Lower lobe of right lung (tissue), 2 donors: Measurements from ENCODE around the gene PCAT7. TPM values are rescaled to one million over a fixed set of nuclear protein-coding genes. Genes with fewer than 3 reads are reported as not detected.
"Not testable (repeated sequence)": the region's sequence is repeated elsewhere in the genome, so short reads cannot be mapped to it uniquely, and the experiment has no call there.

Experiments used
- ATAC-seq, 2 donors: fragments of 200-7000 bp; cut with Tn5 transposase; one replicate each; pipeline ENCODE4 v1.9.1; 2020 to 2022; ENCODE audit warnings: mild to moderate bottlenecking in 2 of 2, moderate library complexity in 2 of 2
- DNase-seq: peaks from one replicate; pipeline ENCODE4 v3.0.0-alpha.2; 2020
- H3K27ac ChIP-seq: fragments of 200-600 bp; one replicate; pipeline ENCODE4 v1.8.0; 2022
- H3K27me3 ChIP-seq: fragments of 200-600 bp; one replicate; pipeline ENCODE4 v1.8.0; 2022; ENCODE audit warnings: low read depth
- H3K36me3 ChIP-seq: fragments of 200-600 bp; one replicate; pipeline ENCODE4 v1.8.0; 2022; ENCODE audit warnings: mild to moderate bottlenecking
- H3K4me1 ChIP-seq: fragments of 200-600 bp; one replicate; pipeline ENCODE4 v1.8.0; 2022
- H3K4me3 ChIP-seq: fragments of 200-600 bp; one replicate; pipeline ENCODE4 v1.8.0; 2022; ENCODE audit warnings: mild to moderate bottlenecking
- H3K9me3 ChIP-seq: fragments of 200-600 bp; one replicate; pipeline ENCODE4 v1.8.0; 2022
- intact Hi-C: fragments of 100-400 bp; cut with DNase I; formaldehyde crosslinking; loops from one replicate; pipeline ENCODE4 v1.11.0; 2022
- total RNA-seq: library from RNA; stranded (reverse); fragmentation: NEBNext Ultra II Directional; extraction: Animal tissue kit (Norgen Biotek cat#: 25700); gene quantifications from one replicate; pipeline ENCODE4 v1.2.1, GENCODE V29; 2021
- TF ChIP-seq, protein P1 (sequence below): fragments of 200-600 bp; IDR thresholded peaks from one replicate; pipeline ENCODE4 v1.8.0; 2022; ENCODE audit warnings: antibody characterized with exemption, mild to moderate bottlenecking
- donor health status: DM: no; HTN: yes; CAD: no; lungs with severe emphysema.

PCAT7 gene
- total RNA-seq, 1 donor from 2014 or later, result 0.30 TPM

DNA sequence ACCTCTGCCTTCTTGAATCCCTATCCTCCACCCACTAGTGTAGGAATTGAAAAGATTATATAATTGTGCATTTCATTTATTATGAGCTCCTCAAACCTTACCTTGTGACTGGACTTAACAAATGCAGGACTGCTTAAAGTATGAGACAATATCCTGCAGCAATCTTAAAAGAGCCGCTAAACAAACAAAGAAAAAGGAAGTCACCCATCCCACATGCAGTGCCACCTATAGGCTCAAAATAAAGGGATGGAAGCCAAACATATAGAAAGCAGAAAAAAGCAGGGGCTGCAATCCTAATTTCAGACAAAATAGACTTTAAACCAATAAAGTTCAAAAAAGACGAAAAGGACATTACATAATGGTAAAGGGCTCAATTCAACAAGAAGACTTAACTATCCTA is 8.7 kb downstream of the PCAT7 start:
- no peak for DNase-seq
- no peaks in the 10 kb centered on the region for H3K27me3 ChIP-seq
- intact Hi-C loops, result no loop called here
- TF ChIP-seq, protein P1, sequence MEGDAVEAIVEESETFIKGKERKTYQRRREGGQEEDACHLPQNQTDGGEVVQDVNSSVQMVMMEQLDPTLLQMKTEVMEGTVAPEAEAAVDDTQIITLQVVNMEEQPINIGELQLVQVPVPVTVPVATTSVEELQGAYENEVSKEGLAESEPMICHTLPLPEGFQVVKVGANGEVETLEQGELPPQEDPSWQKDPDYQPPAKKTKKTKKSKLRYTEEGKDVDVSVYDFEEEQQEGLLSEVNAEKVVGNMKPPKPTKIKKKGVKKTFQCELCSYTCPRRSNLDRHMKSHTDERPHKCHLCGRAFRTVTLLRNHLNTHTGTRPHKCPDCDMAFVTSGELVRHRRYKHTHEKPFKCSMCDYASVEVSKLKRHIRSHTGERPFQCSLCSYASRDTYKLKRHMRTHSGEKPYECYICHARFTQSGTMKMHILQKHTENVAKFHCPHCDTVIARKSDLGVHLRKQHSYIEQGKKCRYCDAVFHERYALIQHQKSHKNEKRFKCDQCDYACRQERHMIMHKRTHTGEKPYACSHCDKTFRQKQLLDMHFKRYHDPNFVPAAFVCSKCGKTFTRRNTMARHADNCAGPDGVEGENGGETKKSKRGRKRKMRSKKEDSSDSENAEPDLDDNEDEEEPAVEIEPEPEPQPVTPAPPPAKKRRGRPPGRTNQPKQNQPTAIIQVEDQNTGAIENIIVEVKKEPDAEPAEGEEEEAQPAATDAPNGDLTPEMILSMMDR, result no peak
- H3K27ac ChIP-seq, result no peak overlapping the region
- no peaks in the 10 kb centered on the region for H3K4me1 ChIP-seq
- H3K4me3 ChIP-seq, result no peak overlapping the region
- H3K9me3 ChIP-seq, result no peaks in the 10 kb centered on the region
- H3K36me3 ChIP-seq, result no peaks in the 10 kb centered on the region
- no peak for ATAC-seq

DNA sequence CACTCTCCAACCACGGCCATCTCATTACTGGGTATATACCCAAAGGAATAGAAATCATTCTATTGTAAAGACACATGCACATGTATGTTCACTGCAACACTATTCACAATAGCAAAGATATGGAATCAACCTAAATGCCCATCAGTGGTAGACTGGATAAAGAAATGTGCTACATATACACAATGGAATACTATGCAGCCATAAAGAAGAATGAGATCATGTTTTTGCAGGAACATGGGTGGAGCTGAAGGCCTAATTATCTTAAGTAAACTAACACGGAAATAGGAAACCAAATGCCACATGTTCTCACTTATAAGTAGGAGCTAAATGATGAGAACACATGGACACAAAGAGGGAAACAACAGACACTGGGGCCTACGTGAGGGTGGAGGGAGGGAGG is 9.4 kb downstream of the PCAT7 start:
- intact Hi-C loops, ATAC-seq, H3K27me3 ChIP-seq, H3K4me3 ChIP-seq, H3K36me3 ChIP-seq, H3K27ac ChIP-seq, DNase-seq, H3K4me1 ChIP-seq, H3K9me3 ChIP-seq: not testable (repeated sequence)

DNA sequence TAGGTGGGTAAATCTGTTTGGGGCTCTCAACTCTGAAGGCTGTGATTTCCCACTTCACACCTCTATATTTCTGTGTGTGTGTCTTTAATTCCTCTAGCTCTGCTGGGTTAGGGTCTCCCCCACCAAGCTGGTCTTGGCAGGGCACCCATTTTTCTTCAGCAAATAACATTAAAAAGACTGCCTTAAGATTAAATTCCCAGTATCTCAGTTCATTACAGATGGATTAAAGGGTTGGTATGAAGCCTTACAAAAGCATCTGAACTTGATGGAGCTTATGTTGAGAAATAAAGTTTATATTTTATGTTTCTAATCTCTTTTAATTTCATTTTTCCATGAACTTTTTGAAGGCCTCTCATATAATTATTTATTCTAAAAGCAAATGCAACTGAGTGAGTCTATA is 11.7 kb downstream of the PCAT7 start:
- H3K27me3 ChIP-seq, result no peaks in the 10 kb centered on the region
- no peak for ATAC-seq
- no peaks in the 10 kb centered on the region for H3K36me3 ChIP-seq
- no peak overlapping the region for H3K4me3 ChIP-seq
- H3K27ac ChIP-seq, result no peak overlapping the region
- H3K4me1 ChIP-seq, result no peaks in the 10 kb centered on the region
- H3K9me3 ChIP-seq, result no peaks in the 10 kb centered on the region
- no peak for DNase-seq
- intact Hi-C loops, result no loop called here
- TF ChIP-seq, protein P1, result no peak

DNA sequence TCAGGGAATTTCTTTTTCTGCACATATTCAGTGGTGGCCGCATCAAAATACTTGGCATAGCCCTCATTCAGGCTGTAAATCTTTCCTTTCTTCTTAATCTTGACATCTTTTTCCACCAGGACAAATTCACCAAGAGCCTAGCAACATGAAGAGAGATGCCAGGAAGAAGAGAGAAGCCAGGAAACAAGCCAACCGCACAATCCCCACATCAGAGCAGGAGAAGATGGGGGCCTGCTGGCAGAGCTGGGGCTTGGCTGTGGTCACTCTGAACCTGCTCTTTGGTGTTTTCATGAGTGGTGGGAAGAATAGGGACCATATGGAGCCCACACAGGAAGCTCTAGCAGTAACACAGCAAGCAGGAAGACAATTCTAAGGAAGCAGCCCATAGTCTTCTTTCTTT is 12.4 kb downstream of the PCAT7 start:
- no peaks in the 10 kb centered on the region for H3K36me3 ChIP-seq
- no peaks in the 10 kb centered on the region for H3K27me3 ChIP-seq
- no peak for ATAC-seq
- DNase-seq, result no peak
- H3K27ac ChIP-seq, result no peak overlapping the region
- H3K9me3 ChIP-seq, result no peaks in the 10 kb centered on the region
- TF ChIP-seq, protein P1, result no peak
- no peak overlapping the region for H3K4me3 ChIP-seq
- no peaks in the 10 kb centered on the region for H3K4me1 ChIP-seq
- intact Hi-C loops, result no loop called here

DNA sequence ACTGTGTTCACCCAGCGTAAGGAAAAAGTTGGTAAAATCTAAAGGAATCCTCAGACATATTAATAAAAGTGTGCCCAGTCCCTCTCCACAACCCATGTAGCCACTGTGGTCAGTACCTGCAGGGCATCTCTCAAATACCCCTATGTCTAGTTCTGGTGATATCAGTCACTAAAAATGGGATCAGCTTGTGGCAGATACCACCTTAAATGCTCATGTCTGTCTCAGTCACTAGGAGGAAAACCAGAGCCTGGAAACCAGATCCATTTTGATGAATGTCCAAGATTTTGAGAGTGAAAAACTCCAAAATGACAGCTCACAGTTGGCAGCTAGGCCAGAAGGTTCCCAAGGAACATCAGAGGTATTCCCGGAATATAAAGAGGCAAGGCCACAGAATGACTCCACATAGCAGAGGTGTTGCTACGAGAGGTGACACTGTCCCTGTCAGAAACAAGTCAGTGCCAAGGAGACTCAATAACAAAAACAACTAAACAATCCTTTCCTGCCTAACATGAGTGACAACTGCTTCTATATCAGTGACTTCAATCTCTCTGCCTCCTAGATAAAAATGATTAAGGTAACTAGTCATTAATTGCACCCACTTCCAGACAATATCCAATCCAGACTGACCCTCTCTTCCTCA is 13.5 kb downstream of the PCAT7 start:
- intact Hi-C loops, result no loop called here
- DNase-seq (no peak), ATAC-seq (no peak)
- Histone ChIP-seq H3K4me3 (no peak overlapping the region), H3K4me1 (no peaks in the 10 kb centered on the region), H3K36me3 (no peaks in the 10 kb centered on the region), H3K27me3 (no peaks in the 10 kb centered on the region), H3K9me3 (no peaks in the 10 kb centered on the region), H3K27ac (no peak overlapping the region)
- TF ChIP-seq, protein P1, result no peak

DNA sequence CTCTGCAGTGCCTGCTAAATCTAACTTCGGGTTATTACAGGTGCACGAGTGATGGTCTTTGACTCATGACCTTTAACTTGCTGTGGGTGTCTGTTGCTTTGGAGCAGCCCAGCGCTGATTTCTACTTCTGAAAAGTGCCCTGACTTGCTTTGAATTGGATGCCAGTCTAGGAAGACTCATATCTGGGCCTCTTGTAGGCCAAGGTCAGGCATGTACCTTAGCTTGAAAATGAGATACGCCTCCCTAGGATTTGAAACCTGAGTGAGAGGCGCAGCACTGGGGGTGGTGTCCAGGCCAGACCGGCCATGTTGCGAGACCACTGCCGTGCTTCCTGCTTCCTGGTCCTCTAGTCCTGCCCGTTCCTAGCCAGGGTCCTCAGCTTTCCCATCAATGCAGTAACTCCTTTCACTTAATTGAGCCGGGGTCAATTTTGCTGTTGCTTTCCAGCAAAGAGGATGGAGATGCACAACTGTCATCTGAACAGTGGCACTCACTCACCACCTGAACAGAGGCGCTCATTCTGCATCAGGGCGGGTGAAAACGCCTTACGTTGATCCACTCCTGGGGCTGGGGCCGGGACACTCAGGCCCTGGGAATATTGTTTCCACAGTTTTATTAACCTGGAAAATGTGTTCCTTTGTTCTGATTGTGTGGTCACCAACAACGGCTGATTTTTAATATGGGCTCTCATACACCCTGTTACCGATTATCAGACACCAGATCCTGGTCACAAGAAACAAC is 14.3 kb downstream of the PCAT7 start:
- Histone ChIP-seq H3K27me3 (no peaks in the 10 kb centered on the region), H3K36me3 (no peaks in the 10 kb centered on the region)

More for the DNA sequence above, 14.3 kb downstream of the PCAT7 start:
- Histone ChIP-seq H3K9me3 (no peaks in the 10 kb centered on the region), H3K27ac (no peak overlapping the region), H3K4me1 (no peaks in the 10 kb centered on the region), H3K4me3 (no peak overlapping the region)
- ATAC-seq, result no peak
- intact Hi-C loops, result no loop called here
- DNase-seq, result no peak
- TF ChIP-seq, protein P1, result no peak
